GM19452 (cell line): ENCODE data around the gene FOXO1.
A peak's percentile ranks its signal among the peaks of the same experiment; 100 is the strongest.

Experiments used
- ATAC-seq: cut with Tn5 transposase; IDR thresholded peaks from one replicate; pipeline ENCODE4 v1.9.1; 2021; ENCODE audit not compliant: unreplicated experiment

FOXO1 gene

GRCh38 chr13:40640202-40640601, 26.2 kb downstream of the FOXO1 start:
- ATAC-seq, result no peak

GRCh38 chr13:40639221-40639681, 27.2 kb downstream of the FOXO1 start:
- ATAC-seq, result no peak

GRCh38 chr13:40637643-40638042, 28.8 kb downstream of the FOXO1 start:
- ATAC-seq, result no peak

GRCh38 chr13:40635315-40635995, 31.0 kb downstream of the FOXO1 start:
- no peak for ATAC-seq

GRCh38 chr13:40632915-40633314, 33.5 kb downstream of the FOXO1 start:
- no peak for ATAC-seq

- peak; percentile 52 for ATAC-seq
These were observed 34.8 kb downstream of the FOXO1 start for GRCh38 chr13:40631605-40632004.

- ATAC-seq, result peak; percentile 72
These were observed 36.6 kb downstream of the FOXO1 start for GRCh38 chr13:40629678-40630384.

- ATAC-seq, result no peak
These were observed 39.5 kb downstream of the FOXO1 start for GRCh38 chr13:40626977-40627376.

GRCh38 chr13:40626561-40626960, 39.9 kb downstream of the FOXO1 start:
- no peak for ATAC-seq

- no peak for ATAC-seq
These were observed 41.5 kb downstream of the FOXO1 start for GRCh38 chr13:40624986-40625385.

GRCh38 chr13:40624383-40624782, 42.1 kb downstream of the FOXO1 start:
- no peak for ATAC-seq

- no peak for ATAC-seq
These were observed 43.7 kb downstream of the FOXO1 start for GRCh38 chr13:40622761-40623160.

- no peak for ATAC-seq
These were observed 44.2 kb downstream of the FOXO1 start for GRCh38 chr13:40622246-40622645.

- no peak for ATAC-seq
These were observed 47.0 kb downstream of the FOXO1 start for GRCh38 chr13:40619479-40619814.

- ATAC-seq, result no peak
These were observed 47.6 kb downstream of the FOXO1 start for GRCh38 chr13:40618581-40619478.

GRCh38 chr13:40617801-40618356, 48.6 kb downstream of the FOXO1 start:
- no peak for ATAC-seq

GRCh38 chr13:40615619-40616018, 50.8 kb downstream of the FOXO1 start:
- no peak for ATAC-seq

GRCh38 chr13:40613914-40614313, 52.5 kb downstream of the FOXO1 start:
- ATAC-seq, result no peak

- peak; percentile 88 for ATAC-seq
These were observed 53.1 kb downstream of the FOXO1 start for GRCh38 chr13:40613192-40613818.

- no peak for ATAC-seq
These were observed 54.4 kb downstream of the FOXO1 start for GRCh38 chr13:40612041-40612440.

GRCh38 chr13:40611635-40612034, 54.8 kb downstream of the FOXO1 start:
- no peak for ATAC-seq
